C4-2B (cell line): ENCODE data around the gene CHM.
"Not testable (repeated sequence)": the region's sequence is repeated elsewhere in the genome, so short reads cannot be mapped to it uniquely, and the experiment has no call there.

Source experiments
- H3K27ac ChIP-seq: fragments of 450-650 bp; 2 replicates; pipeline ENCODE4 v1.5.1; 2017
- CTCF ChIP-seq: fragments of 450-650 bp; conservative IDR thresholded peaks from 2 replicates; pipeline ENCODE4 v1.5.1; 2017; ENCODE audit warnings: mild to moderate bottlenecking
- ZFX ChIP-seq: fragments of 450-650 bp; IDR thresholded peaks from 2 replicates; pipeline ENCODE4 v1.6.1; 2017

The CHM gene

DNA sequence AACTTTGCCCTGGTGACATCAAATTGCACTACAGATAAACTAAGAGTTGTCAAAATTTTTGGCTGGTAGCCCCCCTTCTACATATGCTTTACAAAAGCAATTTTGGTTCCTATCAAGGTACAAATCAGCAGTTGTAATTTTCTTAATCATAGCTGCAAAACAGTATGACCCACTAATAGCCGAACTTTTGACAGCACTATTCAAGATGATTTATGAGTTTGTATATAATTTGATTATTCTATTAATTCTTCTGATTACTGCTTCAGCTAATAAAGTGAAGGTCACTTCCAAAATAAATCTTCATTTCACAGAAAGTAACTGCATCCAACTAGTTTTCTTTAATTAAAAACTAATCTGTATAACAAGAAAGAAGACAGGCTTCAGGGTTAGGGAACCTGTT lies 119.6 kb downstream of the CHM start:
- no peak overlapping the region for H3K27ac ChIP-seq
- TF ChIP-seq ZFX, result no peak
- no peak for TF ChIP-seq CTCF

- H3K27ac ChIP-seq, result no peak overlapping the region
- TF ChIP-seq CTCF (no peak), ZFX (no peak)
These were observed 124.5 kb downstream of the CHM start for GRCh38 chrX:85922821-85923220.

- H3K27ac ChIP-seq, result not testable (repeated sequence)
These were observed 130.6 kb downstream of the CHM start for GRCh38 chrX:85916656-85917280.

DNA sequence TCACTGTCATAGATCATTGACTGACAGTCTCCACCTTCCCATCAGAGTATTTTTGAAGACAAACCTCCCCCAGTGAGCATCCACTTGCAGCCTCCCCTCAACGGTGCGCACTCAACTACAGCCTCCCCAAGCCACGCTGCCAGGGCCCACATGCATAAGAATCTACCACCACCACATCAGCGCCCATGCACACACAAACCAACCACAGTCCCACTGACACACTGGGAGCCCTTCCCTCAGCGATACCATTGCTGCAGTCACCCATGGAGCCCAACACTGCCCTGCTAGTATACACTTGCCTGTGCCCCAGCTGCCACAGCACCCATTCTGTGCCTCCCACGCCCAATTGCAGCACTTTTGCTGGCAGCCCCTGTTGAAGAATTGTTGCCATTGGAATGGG lies 132.9 kb downstream of the CHM start:
- H3K27ac ChIP-seq, result no peak overlapping the region
- no peak for TF ChIP-seq CTCF
- TF ChIP-seq ZFX, result no peak

DNA sequence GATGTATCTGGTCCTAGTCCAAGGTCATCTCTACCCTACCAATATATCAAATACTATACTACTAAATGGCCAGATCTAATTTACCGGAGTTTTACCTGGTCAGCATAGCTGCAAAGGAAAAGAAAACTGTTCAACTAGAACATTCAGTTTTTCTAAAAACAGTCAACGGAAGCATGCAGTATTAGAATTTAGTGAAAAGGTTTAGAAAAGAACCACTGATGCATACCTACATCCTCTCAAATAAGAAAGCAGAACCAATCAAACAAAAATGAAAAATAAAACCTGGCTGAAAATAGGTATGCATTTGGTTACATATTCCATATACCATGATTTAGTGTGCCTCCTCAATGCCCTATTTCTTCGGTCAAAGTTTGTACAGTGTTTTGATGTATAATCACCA lies 140.0 kb downstream of the CHM start:
- TF ChIP-seq CTCF, result no peak
- no peak for TF ChIP-seq ZFX
- no peak overlapping the region for H3K27ac ChIP-seq

DNA sequence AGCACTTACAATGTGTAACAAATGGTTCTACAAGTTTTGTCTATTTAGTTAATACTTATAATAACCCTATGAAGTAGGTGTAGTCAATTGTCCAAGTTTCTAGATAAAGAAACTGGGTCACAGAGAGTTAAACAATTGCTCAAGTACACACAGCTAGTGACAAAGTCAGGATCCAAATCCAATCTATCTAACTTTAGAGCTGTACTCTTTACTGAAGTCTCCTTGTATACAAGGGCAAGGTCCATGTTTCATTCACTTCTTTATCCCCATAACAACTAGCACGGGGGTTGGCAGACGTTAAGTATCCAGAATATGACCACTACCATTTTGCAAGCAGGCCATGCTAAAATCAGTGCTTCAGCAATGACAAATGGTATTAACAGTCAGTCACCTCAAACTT lies 141.0 kb downstream of the CHM start:
- no peak overlapping the region for H3K27ac ChIP-seq
- TF ChIP-seq ZFX (no peak), CTCF (no peak)

DNA sequence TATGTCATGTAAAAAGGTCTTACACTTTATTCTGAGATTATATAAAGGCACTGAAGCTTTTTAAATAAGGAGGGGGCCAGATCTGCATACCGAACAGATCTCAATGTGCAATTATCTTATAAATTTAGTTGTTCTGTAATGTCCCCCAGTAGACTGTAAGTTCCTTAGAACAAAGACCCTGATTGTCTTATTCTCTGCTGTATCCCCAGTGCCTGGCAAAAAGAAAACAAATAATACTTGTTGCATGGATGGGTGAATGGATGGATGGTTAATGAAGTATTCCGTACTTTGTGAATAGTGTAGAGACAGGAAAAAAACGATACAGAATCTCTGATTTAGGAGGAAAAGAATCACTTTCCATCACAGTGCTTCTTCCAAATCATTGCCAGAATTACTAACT lies 141.5 kb downstream of the CHM start:
- no peak overlapping the region for H3K27ac ChIP-seq
- TF ChIP-seq ZFX (no peak), CTCF (no peak)

GRCh38 chrX:85903692-85904471 lies 143.5 kb downstream of the CHM start:
- no peak for TF ChIP-seq CTCF
- no peak for TF ChIP-seq ZFX
- no peak overlapping the region for H3K27ac ChIP-seq
